GM10266 (cell line): ENCODE measurements around the gene YRDC.
A peak's percentile ranks its signal among the peaks of the same experiment; 100 is the strongest.

ENCODE experiments used
- DNase-seq: peaks from one replicate; pipeline ENCODE4 v3.0.0; 2012; ENCODE audit errors: extremely low spot score
- TF ChIP-seq, protein P1 (sequence below): IDR thresholded peaks from 2 replicates; pipeline ENCODE4 v1.5.1; 2012; ENCODE audit warnings: mild to moderate bottlenecking, low read depth; ENCODE audit not compliant: control insufficient read depth, insufficient read depth; ENCODE audit errors: missing control alignments

Gene YRDC

DNA sequence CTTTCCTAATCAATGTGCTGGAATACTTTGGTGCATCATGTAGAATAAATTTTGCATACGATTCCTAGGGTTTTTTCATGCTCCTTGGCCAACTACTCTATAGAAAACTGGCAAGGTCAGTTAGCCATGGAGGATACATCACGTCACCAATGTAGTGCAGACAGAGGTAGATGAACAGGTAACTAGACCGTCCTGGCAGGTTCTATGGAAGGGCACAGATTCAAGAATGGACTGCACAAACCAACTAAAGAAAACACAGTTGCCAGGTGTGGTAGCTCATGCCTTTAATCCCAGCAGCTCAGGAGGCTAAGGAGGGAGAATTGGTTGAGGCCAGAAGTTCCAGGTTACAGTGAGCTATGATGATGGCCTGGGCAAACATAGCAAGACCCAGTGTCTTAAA, 41.5 kb upstream of the YRDC start:
- TF ChIP-seq, protein P1, sequence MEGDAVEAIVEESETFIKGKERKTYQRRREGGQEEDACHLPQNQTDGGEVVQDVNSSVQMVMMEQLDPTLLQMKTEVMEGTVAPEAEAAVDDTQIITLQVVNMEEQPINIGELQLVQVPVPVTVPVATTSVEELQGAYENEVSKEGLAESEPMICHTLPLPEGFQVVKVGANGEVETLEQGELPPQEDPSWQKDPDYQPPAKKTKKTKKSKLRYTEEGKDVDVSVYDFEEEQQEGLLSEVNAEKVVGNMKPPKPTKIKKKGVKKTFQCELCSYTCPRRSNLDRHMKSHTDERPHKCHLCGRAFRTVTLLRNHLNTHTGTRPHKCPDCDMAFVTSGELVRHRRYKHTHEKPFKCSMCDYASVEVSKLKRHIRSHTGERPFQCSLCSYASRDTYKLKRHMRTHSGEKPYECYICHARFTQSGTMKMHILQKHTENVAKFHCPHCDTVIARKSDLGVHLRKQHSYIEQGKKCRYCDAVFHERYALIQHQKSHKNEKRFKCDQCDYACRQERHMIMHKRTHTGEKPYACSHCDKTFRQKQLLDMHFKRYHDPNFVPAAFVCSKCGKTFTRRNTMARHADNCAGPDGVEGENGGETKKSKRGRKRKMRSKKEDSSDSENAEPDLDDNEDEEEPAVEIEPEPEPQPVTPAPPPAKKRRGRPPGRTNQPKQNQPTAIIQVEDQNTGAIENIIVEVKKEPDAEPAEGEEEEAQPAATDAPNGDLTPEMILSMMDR: no peak
- no peak for DNase-seq

DNA sequence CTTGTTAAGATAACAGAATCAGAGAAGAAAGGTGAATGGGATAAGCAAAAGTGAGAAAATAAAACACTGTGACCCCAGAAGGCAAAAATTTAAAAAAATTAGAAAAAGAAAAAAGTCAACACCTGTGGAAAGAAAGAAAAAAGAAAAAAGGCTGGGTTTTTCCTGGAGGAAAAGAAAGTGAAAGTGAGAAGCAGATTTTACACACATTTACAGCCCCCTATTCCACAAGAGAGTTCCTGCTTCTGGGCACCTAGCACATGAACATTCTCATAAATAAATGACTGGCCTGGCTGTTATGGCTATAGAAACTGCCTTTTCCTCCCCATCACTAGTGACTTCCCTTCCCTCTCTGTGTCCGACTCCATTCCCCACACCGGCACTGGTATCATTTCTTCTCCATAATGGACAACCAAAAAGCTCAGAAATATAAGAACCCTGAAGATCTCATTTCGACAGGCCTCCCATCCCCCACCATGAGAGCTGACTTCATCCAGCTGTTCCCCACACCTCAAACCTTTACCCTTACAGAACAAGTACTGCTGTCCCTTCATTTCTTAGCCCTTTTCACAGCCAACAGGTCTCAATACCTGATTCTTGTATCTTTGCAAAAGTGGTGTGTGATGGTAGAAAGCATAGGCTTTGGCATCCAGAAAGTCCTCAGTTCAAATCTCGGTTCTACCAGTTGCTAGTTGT, 38.8 kb upstream of the YRDC start:
- TF ChIP-seq, protein P1: no peak
- peak; percentile 19 for DNase-seq

DNA sequence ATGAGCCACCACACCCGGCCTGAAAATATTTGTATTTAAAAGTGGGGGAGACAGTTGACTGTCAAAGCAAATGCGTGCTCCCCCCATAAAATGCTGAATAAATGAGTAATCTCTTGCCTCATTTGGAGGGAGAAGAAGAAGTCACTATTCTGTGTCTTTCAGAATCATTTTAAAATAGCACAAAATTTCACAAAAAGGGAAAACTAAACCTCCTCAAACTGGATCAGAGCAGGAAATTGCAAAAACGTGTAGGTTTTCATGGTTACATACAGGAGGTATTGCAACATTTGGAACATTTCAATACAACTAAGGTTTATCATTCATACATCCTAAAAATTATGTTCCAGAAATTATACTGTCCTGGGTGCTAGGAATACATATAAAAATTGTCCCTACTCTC, 37.8 kb upstream of the YRDC start:
- DNase-seq: no peak
- TF ChIP-seq, protein P1: no peak

DNA sequence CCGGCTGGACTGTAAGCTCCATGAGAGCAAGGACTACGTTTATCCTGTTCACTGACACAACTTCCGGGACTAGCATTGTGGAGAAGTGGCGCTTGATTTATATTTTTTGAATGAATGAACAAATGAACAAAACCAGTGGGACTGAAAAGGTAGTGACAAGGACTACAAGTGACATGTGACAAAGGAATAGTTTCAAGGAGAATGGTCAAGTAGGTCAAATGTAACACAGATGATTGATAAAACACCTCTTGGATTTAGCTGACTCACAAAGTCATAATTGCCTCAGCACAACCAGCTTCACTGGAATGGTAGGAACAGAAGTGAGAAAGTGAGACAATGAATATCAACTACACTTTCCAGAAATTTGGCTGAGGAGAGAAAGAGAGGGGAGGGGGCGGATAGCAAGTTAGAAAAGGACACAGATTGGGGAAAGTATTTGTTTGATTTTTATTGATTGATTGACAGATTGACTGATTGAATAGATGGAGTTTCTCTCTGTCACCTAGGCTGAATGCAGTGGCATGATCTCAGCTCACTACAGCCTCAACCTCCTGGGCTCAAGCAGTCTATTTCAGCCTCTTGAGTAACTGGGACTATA, 37.1 kb upstream of the YRDC start:
- no peak for DNase-seq
- TF ChIP-seq, protein P1: no peak

DNA sequence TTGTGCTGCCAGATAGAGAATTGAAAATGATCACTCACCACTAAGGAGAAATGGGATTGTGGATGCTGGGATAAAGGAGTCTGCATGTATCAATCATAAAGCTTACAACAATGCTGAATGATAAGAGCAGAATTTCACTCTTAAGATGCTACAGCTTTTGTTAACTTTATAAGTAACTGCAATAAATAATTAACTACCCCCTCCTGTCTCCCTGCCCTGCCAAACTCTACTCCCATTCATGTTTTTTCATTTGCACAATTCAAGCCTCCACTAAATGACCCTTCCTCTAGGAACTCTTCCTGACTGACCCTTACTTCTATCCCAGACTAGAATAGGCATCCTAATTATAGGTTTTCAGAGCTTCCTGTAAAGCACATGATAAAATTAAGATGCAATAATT, 36.5 kb upstream of the YRDC start:
- DNase-seq: no peak
- TF ChIP-seq, protein P1: no peak

DNA sequence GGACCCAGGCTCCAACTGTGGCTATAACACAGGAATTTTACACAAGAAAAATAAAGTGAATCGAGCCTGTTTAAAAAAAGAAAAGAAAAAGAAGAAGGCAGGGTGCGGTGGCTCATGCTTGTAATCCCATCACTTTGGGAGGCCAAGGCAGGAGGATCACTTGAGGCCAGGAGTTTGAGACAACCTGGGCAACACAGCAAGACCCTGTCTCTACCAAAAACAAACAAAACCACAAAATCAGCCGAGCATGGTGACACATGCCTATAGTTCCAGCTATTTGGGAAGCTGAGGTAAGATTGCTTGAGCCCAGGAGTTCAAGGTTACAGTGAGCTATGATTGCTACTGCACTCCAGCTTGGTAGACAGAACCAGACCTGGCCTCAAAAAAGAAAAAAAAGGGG, 33.6 kb upstream of the YRDC start:
- no peak for DNase-seq
- TF ChIP-seq, protein P1: no peak

DNA sequence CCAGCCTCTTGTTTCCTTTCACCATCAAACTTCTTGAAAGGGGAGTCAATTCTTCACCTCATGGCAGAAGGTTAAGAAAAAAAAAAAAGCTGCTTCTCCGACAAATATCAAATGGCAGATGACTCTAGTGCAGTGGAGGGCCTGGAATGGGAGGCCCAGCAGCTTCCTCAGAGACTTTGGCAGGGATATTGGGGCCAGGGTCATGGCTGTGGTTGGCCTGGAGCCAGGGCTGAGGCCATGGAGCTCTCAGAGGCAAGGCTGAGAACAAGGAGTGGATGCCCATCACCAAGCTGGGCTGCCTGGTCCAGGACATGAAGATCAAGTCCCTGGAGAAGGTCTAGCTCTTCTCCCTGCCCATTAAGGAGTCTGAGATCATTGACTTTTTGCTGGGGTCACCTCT, 32.7 kb upstream of the YRDC start:
- no peak for DNase-seq
- TF ChIP-seq, protein P1: no peak
